A673 (cell line): ENCODE data around the gene SRP54.
"Not testable (repeated sequence)": the region's sequence is repeated elsewhere in the genome, so short reads cannot be mapped to it uniquely, and the experiment has no call there.

Experiments used
- CTCF ChIP-seq: fragments of 300-800, 200-600 bp; sonication (generic); conservative IDR thresholded peaks from 2 replicates; pipeline ENCODE4 v1.5.1; 2017; ENCODE audit warnings: low read depth, mild to moderate bottlenecking, antibody characterized with exemption, low read length, moderate library complexity, mixed read lengths
- EZH2 ChIP-seq: fragments of 200-600 bp; sonication (generic); IDR thresholded peaks from 2 replicates; pipeline ENCODE4 v1.6.1; 2017; ENCODE audit warnings: borderline replicate concordance, low read depth, mild to moderate bottlenecking, mixed read lengths, antibody characterized with exemption, low read length; ENCODE audit not compliant: poor library complexity, severe bottlenecking

- TF ChIP-seq CTCF, EZH2: not testable (repeated sequence)
Observed at GRCh38 chr14:35061113-35061791, 78.5 kb downstream of the SRP54 start.
